GDM1 (cell line): ENCODE results near the gene LMNTD1.
"Not testable (repeated sequence)": the region's sequence is repeated elsewhere in the genome, so short reads cannot be mapped to it uniquely, and the experiment has no call there.

Experiments
- DNase-seq: peaks from one replicate; lab custom pipeline; 2025; lab: John Stamatoyannopoulos, UW

The LMNTD1 gene

GRCh38 chr12:25491396-25492325, 61.4 kb downstream of the LMNTD1 start:
- DNase-seq, result no peak

- DNase-seq, result not testable (repeated sequence)
Measured at GRCh38 chr12:25488956-25489870, 63.9 kb downstream of the LMNTD1 start.

GRCh38 chr12:25482625-25483024, 70.5 kb downstream of the LMNTD1 start:
- no peak for DNase-seq

- no peak for DNase-seq
Measured at GRCh38 chr12:25480145-25480544, 72.9 kb downstream of the LMNTD1 start.

- no peak for DNase-seq
Measured at GRCh38 chr12:25477217-25477616, 75.9 kb downstream of the LMNTD1 start.

GRCh38 chr12:25472453-25472852, 80.6 kb downstream of the LMNTD1 start:
- no peak for DNase-seq

- DNase-seq, result no peak
Measured at GRCh38 chr12:25469861-25470260, 83.2 kb downstream of the LMNTD1 start.

- no peak for DNase-seq
Measured at GRCh38 chr12:25469368-25469767, 83.7 kb downstream of the LMNTD1 start.

GRCh38 chr12:25463521-25463920, 89.6 kb downstream of the LMNTD1 start:
- no peak for DNase-seq

GRCh38 chr12:25463005-25463404, 90.1 kb downstream of the LMNTD1 start:
- no peak for DNase-seq

- DNase-seq, result peak; percentile 39
Measured at GRCh38 chr12:25459541-25459951, 93.5 kb downstream of the LMNTD1 start.

- DNase-seq, result no peak
Measured at GRCh38 chr12:25458047-25458552, 95.0 kb downstream of the LMNTD1 start.

- no peak for DNase-seq
Measured at GRCh38 chr12:25456474-25456873, 96.6 kb downstream of the LMNTD1 start.

GRCh38 chr12:25455696-25456095, 97.4 kb downstream of the LMNTD1 start:
- DNase-seq, result no peak

GRCh38 chr12:25449007-25449406, 104.1 kb downstream of the LMNTD1 start:
- DNase-seq, result no peak

- no peak for DNase-seq
Measured at GRCh38 chr12:25447046-25447445, 106.0 kb downstream of the LMNTD1 start.

- no peak for DNase-seq
Measured at GRCh38 chr12:25438638-25439037, 114.4 kb downstream of the LMNTD1 start.

GRCh38 chr12:25436206-25437030, 116.7 kb downstream of the LMNTD1 start:
- DNase-seq, result peak; percentile 49

- DNase-seq, result no peak
Measured at GRCh38 chr12:25435431-25435830, 117.7 kb downstream of the LMNTD1 start.

- DNase-seq, result no peak
Measured at GRCh38 chr12:25434515-25434914, 118.6 kb downstream of the LMNTD1 start.

- no peak for DNase-seq
Measured at GRCh38 chr12:25433581-25434325, 119.3 kb downstream of the LMNTD1 start.
